KOPT-K1 (cell line): ENCODE results near the gene FRMD4B.

Source experiments
- H3K27ac ChIP-seq: fragments of 200-600 bp; sonication (generic); 2 replicates; pipeline ENCODE4 v1.5.1; 2016; ENCODE audit warnings: antibody characterized with exemption, mild to moderate bottlenecking, low read depth, low read length; ENCODE audit not compliant: poor library complexity, severe bottlenecking
- H3K36me3 ChIP-seq: fragments of 200-600 bp; sonication (generic); 2 replicates; pipeline ENCODE4 v1.5.1; 2017; ENCODE audit warnings: antibody characterized with exemption, mild to moderate bottlenecking, low read length, moderate library complexity; ENCODE audit not compliant: insufficient read depth
- H3K9me3 ChIP-seq: fragments of 200-600 bp; sonication (generic); 2 replicates; pipeline ENCODE4 v1.5.1; 2017; ENCODE audit warnings: antibody characterized with exemption, low read length, mild to moderate bottlenecking; ENCODE audit not compliant: insufficient read depth, poor library complexity, severe bottlenecking

The FRMD4B gene

GRCh38 chr3:69142797-69143454, 243.0 kb downstream of the FRMD4B start:
- H3K36me3 ChIP-seq: no peaks in the 10 kb centered on the region
- no peaks in the 10 kb centered on the region for H3K9me3 ChIP-seq
- H3K27ac ChIP-seq: no peak overlapping the region

GRCh38 chr3:69142090-69142489, 243.8 kb downstream of the FRMD4B start:
- H3K27ac ChIP-seq: no peak overlapping the region
- no peaks in the 10 kb centered on the region for H3K36me3 ChIP-seq
- H3K9me3 ChIP-seq: no peaks in the 10 kb centered on the region

- H3K9me3 ChIP-seq: no peaks in the 10 kb centered on the region
- no peaks in the 10 kb centered on the region for H3K36me3 ChIP-seq
- no peak overlapping the region for H3K27ac ChIP-seq
Observed at GRCh38 chr3:69141313-69141712, 244.6 kb downstream of the FRMD4B start.

- Histone ChIP-seq H3K36me3 (no peaks in the 10 kb centered on the region), H3K9me3 (no peaks in the 10 kb centered on the region), H3K27ac (no peak overlapping the region)
Observed at GRCh38 chr3:69137412-69137811, 248.5 kb downstream of the FRMD4B start.

- no peak overlapping the region for H3K27ac ChIP-seq
- no peaks in the 10 kb centered on the region for H3K36me3 ChIP-seq
- no peaks in the 10 kb centered on the region for H3K9me3 ChIP-seq
Observed at GRCh38 chr3:69137005-69137404, 248.9 kb downstream of the FRMD4B start.

GRCh38 chr3:69130689-69131088, 255.2 kb downstream of the FRMD4B start:
- Histone ChIP-seq H3K9me3 (no peaks in the 10 kb centered on the region), H3K36me3 (no peaks in the 10 kb centered on the region), H3K27ac (no peak overlapping the region)

- Histone ChIP-seq H3K36me3 (no peaks in the 10 kb centered on the region), H3K27ac (no peak overlapping the region), H3K9me3 (no peaks in the 10 kb centered on the region)
Observed at GRCh38 chr3:69129531-69129930, 256.4 kb downstream of the FRMD4B start.

- no peaks in the 10 kb centered on the region for H3K36me3 ChIP-seq
- H3K27ac ChIP-seq: no peak overlapping the region
- H3K9me3 ChIP-seq: no peaks in the 10 kb centered on the region
Observed at GRCh38 chr3:69128509-69128908, 257.4 kb downstream of the FRMD4B start.

GRCh38 chr3:69126999-69127398, 258.9 kb downstream of the FRMD4B start:
- no peaks in the 10 kb centered on the region for H3K36me3 ChIP-seq
- no peak overlapping the region for H3K27ac ChIP-seq
- no peaks in the 10 kb centered on the region for H3K9me3 ChIP-seq

GRCh38 chr3:69126216-69126615, 259.7 kb downstream of the FRMD4B start:
- Histone ChIP-seq H3K9me3 (no peaks in the 10 kb centered on the region), H3K36me3 (no peaks in the 10 kb centered on the region), H3K27ac (no peak overlapping the region)

- Histone ChIP-seq H3K36me3 (no peaks in the 10 kb centered on the region), H3K27ac (no peak within 1 kb of the TSS)
Observed at GRCh38 chr3:69122403-69122802, 263.5 kb downstream of the FRMD4B start, which contains the start of gene LMOD3. Gene LMOD3 (minus strand): TSS chr3:69122595. CDS start chr3:69122386, 209 bp downstream.

GRCh38 chr3:69121950-69122349, 263.9 kb downstream of the FRMD4B start:
- H3K36me3 ChIP-seq: no peaks in the 10 kb centered on the region
- H3K27ac ChIP-seq: no peak overlapping the region

More at GRCh38 chr3:69122403-69122802, 263.5 kb downstream of the FRMD4B start, which contains the start of gene LMOD3:
- H3K9me3 ChIP-seq: no peaks in the 10 kb centered on the region

GRCh38 chr3:69121513-69121912, 264.4 kb downstream of the FRMD4B start:
- H3K9me3 ChIP-seq: no peaks in the 10 kb centered on the region
- H3K27ac ChIP-seq: no peak overlapping the region
- H3K36me3 ChIP-seq: no peaks in the 10 kb centered on the region

More at GRCh38 chr3:69121950-69122349, 263.9 kb downstream of the FRMD4B start:
- no peaks in the 10 kb centered on the region for H3K9me3 ChIP-seq

- no peaks in the 10 kb centered on the region for H3K36me3 ChIP-seq
- no peaks in the 10 kb centered on the region for H3K9me3 ChIP-seq
- H3K27ac ChIP-seq: no peak overlapping the region
Observed at GRCh38 chr3:69120879-69121464, 264.9 kb downstream of the FRMD4B start.
